22Rv1 (cell line): ENCODE data around the gene CAPN15.

Experiments
- ZFX ChIP-seq: fragments of 450-650 bp; IDR thresholded peaks from 2 replicates; pipeline ENCODE4 v1.6.1; 2017; ENCODE audit warnings: antibody characterized with exemption, borderline replicate concordance
- TF ChIP-seq, protein P1 (sequence below): fragments of 450-650 bp; IDR thresholded peaks from 2 replicates; pipeline ENCODE4 v1.5.1; 2017; ENCODE audit warnings: mild to moderate bottlenecking

DNA sequence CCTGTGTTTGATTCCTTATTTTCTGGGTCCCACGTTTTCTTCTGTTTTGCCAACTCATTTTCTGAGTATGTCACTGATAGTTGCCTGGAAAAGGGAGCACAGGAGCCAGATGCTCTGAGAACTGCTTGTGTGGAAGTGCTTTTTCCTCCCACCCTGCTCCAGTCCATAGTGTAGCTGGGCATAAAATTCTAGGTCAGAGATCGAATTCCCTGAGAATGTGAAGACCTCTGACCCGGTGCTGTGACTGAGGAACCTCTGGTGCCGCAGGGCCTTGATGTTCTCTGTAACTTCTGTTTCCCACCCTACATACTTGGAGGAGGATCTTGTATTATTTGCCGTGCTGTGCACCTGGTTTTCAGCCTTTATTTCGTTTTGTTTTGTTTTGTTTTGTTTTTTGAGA lies 19.5 kb upstream of the CAPN15 start:
- TF ChIP-seq ZFX = no peak
- TF ChIP-seq, protein P1, sequence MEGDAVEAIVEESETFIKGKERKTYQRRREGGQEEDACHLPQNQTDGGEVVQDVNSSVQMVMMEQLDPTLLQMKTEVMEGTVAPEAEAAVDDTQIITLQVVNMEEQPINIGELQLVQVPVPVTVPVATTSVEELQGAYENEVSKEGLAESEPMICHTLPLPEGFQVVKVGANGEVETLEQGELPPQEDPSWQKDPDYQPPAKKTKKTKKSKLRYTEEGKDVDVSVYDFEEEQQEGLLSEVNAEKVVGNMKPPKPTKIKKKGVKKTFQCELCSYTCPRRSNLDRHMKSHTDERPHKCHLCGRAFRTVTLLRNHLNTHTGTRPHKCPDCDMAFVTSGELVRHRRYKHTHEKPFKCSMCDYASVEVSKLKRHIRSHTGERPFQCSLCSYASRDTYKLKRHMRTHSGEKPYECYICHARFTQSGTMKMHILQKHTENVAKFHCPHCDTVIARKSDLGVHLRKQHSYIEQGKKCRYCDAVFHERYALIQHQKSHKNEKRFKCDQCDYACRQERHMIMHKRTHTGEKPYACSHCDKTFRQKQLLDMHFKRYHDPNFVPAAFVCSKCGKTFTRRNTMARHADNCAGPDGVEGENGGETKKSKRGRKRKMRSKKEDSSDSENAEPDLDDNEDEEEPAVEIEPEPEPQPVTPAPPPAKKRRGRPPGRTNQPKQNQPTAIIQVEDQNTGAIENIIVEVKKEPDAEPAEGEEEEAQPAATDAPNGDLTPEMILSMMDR = no peak
